Aorta (tissue), 5 donors: ENCODE data around the gene FOXF1. TPM values are rescaled to one million over a fixed set of nuclear protein-coding genes. Genes with fewer than 3 reads are reported as not detected.

Experiments used
- ATAC-seq: fragments of 200-7000 bp; cut with Tn5 transposase; one replicate; pipeline ENCODE4 v1.9.1; 2022; ENCODE audit warnings: moderate library complexity; ENCODE audit not compliant: low FRiP score
- DNase-seq, 2 donors: peaks; one replicate each; pipeline ENCODE4 v3.0.0-alpha.2; 2020
- H3K27ac ChIP-seq, 2 donors: one replicate each; pipeline ENCODE4 v1.5.1; 2013; ENCODE audit warnings: low read length in 2 of 2, mild to moderate bottlenecking in 2 of 2, moderate library complexity in 2 of 2, control low read depth in 1 of 2, inconsistent platforms in 1 of 2, low read depth in 1 of 2
- H3K27me3 ChIP-seq, 2 donors: one replicate each; pipeline ENCODE4 v1.6.1; 2013; ENCODE audit warnings: control low read depth in 1 of 2, low read length in 1 of 2, mild to moderate bottlenecking in 1 of 2, moderate library complexity in 1 of 2; ENCODE audit not compliant: insufficient read depth in 2 of 2, control insufficient read depth in 1 of 2
- H3K36me3 ChIP-seq, 2 donors: one replicate each; pipeline ENCODE4 v1.6.1; 2013; ENCODE audit warnings: control low read depth in 1 of 2, low read length in 1 of 2, mild to moderate bottlenecking in 1 of 2; ENCODE audit not compliant: insufficient read depth in 2 of 2, control insufficient read depth in 1 of 2
- H3K4me1 ChIP-seq, 2 donors: one replicate each; pipeline ENCODE4 v1.6.1; 2013; ENCODE audit warnings: low read length in 2 of 2, control low read depth in 1 of 2, mild to moderate bottlenecking in 1 of 2, moderate library complexity in 1 of 2; ENCODE audit not compliant: insufficient read depth in 2 of 2, control insufficient read depth in 1 of 2
- H3K4me3 ChIP-seq, 2 donors: one replicate each; pipeline ENCODE4 v1.5.1; 2013; ENCODE audit warnings: low read length in 2 of 2, control low read depth in 1 of 2, mild to moderate bottlenecking in 1 of 2
- H3K9me3 ChIP-seq: one replicate; pipeline ENCODE4 v1.6.1; 2013; ENCODE audit warnings: mild to moderate bottlenecking, low read length; ENCODE audit not compliant: control insufficient read depth
- WGBS, 2 donors: extraction: QIAGEN DNeasy Blood & Tissue Kit; methylation state at CpG; one replicate each; pipeline ENCODE4 v1.1.7; 2013; 5-methylcytosine and 5-hydroxymethylcytosine counted together
- intact Hi-C, 2 donors: fragments of 100-400 bp; cut with DNase I; formaldehyde crosslinking; loops; one replicate each; pipeline versions ENCODE4 v1.14.2 to v1.15.0; 2022
- polyA plus RNA-seq, 2 donors: library from polyadenylated mRNA; stranded (reverse); fragments of 200-250 nt; gene quantifications; one replicate each; pipeline ENCODE4 v1.2.3, GENCODE V29; 2013
- total RNA-seq, 2 donors: library from RNA; stranded (reverse); fragmentation: NEBNext Ultra II Directional; extraction: Animal tissue kit (Norgen Biotek cat#: 25700); gene quantifications; one replicate each; pipeline ENCODE4 v1.2.1, GENCODE V29; 2021
- donor health status: healthy with polysubstance abuse.
- donor health status: Bipolar disorder and iron deficiency.
- donor health status: DM: no; HTN: no; CAD: no.
- donor health status: DM: no; HTN: no; CAD: no.
- donor health status: DM: yes; HTN: yes; CAD: no.

Gene FOXF1
- total and polyA plus RNA-seq, 4 donors, result 0.10 to 1.8 (median 0.50) TPM

GRCh38 chr16:86507173-86508027, 2.9 kb upstream of the FOXF1 start:
- ATAC-seq (no peak), DNase-seq (no peak)
- Histone ChIP-seq H3K4me3 (no peak overlapping the region), H3K9me3 (no peaks in the 10 kb centered on the region), H3K4me1 (no peaks in the 10 kb centered on the region), H3K36me3 (no peaks in the 10 kb centered on the region), H3K27me3 (no peaks in the 10 kb centered on the region), H3K27ac (no peak overlapping the region)
- 7% methylated on average over 37 of the region's 37 CpGs for WGBS, 2 donors
- intact Hi-C loops, result loop anchor here in 1 of 2 donors (2.0 kb wide), 1 partner anchor 165 kb away; no protein-coding TSS in a partner anchor

- WGBS, 2 donors, result 2% methylated on average over 85 to 99 of the region's 99 CpGs
Observed at GRCh38 chr16:86508028-86508946, 2.0 kb upstream of the FOXF1 start.

GRCh38 chr16:86508947-86509758, 1.2 kb upstream of the FOXF1 start:
- 1% methylated on average over 79 of the region's 79 CpGs for WGBS, 2 donors
- Histone ChIP-seq H3K27me3 (no peaks in the 10 kb centered on the region), H3K9me3 (no peaks in the 10 kb centered on the region), H3K27ac (no peak overlapping the region), H3K36me3 (no peaks in the 10 kb centered on the region), H3K4me1 (no peaks in the 10 kb centered on the region), H3K4me3 (peak overlapping the region; percentile 53 to 58)
- DNase-seq (peak; percentile 66 to 87), ATAC-seq (peak; percentile 44)
- intact Hi-C loops, result loop anchor here in 1 of 2 donors (2.0 kb wide), 1 partner anchor 166 kb away; no protein-coding TSS in a partner anchor

More at GRCh38 chr16:86508028-86508946, 2.0 kb upstream of the FOXF1 start:
- H3K9me3 ChIP-seq, result no peaks in the 10 kb centered on the region
- H3K27me3 ChIP-seq, result no peaks in the 10 kb centered on the region
- ATAC-seq (no peak), DNase-seq (no peak)
- peak overlapping the region in 1 of 2 donors; percentile 53 for H3K4me3 ChIP-seq
- no peaks in the 10 kb centered on the region for H3K36me3 ChIP-seq
- no peaks in the 10 kb centered on the region for H3K4me1 ChIP-seq
- intact Hi-C loops, result loop anchor here in 1 of 2 donors (2.0 kb wide), 1 partner anchor 165 kb away; no protein-coding TSS in a partner anchor
- no peak overlapping the region for H3K27ac ChIP-seq

- Histone ChIP-seq H3K4me1 (no peaks in the 10 kb centered on the region), H3K36me3 (no peaks in the 10 kb centered on the region), H3K9me3 (no peaks in the 10 kb centered on the region), H3K27me3 (no peaks in the 10 kb centered on the region), H3K4me3 (peak overlapping the region; percentile 53 to 58), H3K27ac (no peak overlapping the region)
- DNase-seq (peak in 1 of 2 donors; percentile 84), ATAC-seq (peak; percentile 26)
- WGBS, 2 donors, result 0 to 1% methylated on average over 41 to 84 of the region's 84 CpGs
- intact Hi-C loops, result loop anchor here in 1 of 2 donors (2.0 kb wide), 1 partner anchor 167 kb away; no protein-coding TSS in a partner anchor
Observed at GRCh38 chr16:86509759-86510464, 415 bp upstream of the FOXF1 start.

- WGBS, 2 donors, result 42 to 50% methylated on average over 42 to 44 of the region's 44 CpGs
- DNase-seq, result no peak
- Histone ChIP-seq H3K4me3 (no peak overlapping the region), H3K36me3 (no peaks in the 10 kb centered on the region), H3K27me3 (no peaks in the 10 kb centered on the region), H3K4me1 (no peaks in the 10 kb centered on the region), H3K27ac (no peak overlapping the region), H3K9me3 (no peaks in the 10 kb centered on the region)
- ATAC-seq, result no peak
- intact Hi-C loops, result no loop called here
Observed at GRCh38 chr16:86511317-86512161, 1.2 kb downstream of the FOXF1 start.

GRCh38 chr16:86512301-86512859, 2.1 kb downstream of the FOXF1 start:
- H3K27me3 ChIP-seq, result no peaks in the 10 kb centered on the region
- DNase-seq, result no peak
- no peaks in the 10 kb centered on the region for H3K9me3 ChIP-seq
- H3K4me1 ChIP-seq, result no peaks in the 10 kb centered on the region
- intact Hi-C loops, result no loop called here
- 69 to 76% methylated on average over 22 to 24 of the region's 24 CpGs for WGBS, 2 donors
- H3K27ac ChIP-seq, result no peak overlapping the region
- H3K4me3 ChIP-seq, result no peak overlapping the region
- H3K36me3 ChIP-seq, result no peaks in the 10 kb centered on the region
- no peak for ATAC-seq

- intact Hi-C loops, result no loop called here
- WGBS, 2 donors, result 52 to 60% methylated on average over 29 of the region's 29 CpGs
- H3K4me1 ChIP-seq, result no peaks in the 10 kb centered on the region
- H3K36me3 ChIP-seq, result no peaks in the 10 kb centered on the region
- H3K27me3 ChIP-seq, result no peaks in the 10 kb centered on the region
- no peak overlapping the region for H3K4me3 ChIP-seq
- ATAC-seq (no peak), DNase-seq (peak in 1 of 2 donors; percentile 58)
- no peaks in the 10 kb centered on the region for H3K9me3 ChIP-seq
- H3K27ac ChIP-seq, result no peak overlapping the region
Observed at GRCh38 chr16:86512860-86513470, 2.6 kb downstream of the FOXF1 start.
